ENCODE data around the gene NARF. TPM values are rescaled to one million over a fixed set of nuclear protein-coding genes. Genes with fewer than 3 reads are reported as not detected.

Gene NARF
- total and polyA plus RNA-seq, 4 experiments from 2014 or later, result 80.8 to 146 (median 88.5) TPM

DNA sequence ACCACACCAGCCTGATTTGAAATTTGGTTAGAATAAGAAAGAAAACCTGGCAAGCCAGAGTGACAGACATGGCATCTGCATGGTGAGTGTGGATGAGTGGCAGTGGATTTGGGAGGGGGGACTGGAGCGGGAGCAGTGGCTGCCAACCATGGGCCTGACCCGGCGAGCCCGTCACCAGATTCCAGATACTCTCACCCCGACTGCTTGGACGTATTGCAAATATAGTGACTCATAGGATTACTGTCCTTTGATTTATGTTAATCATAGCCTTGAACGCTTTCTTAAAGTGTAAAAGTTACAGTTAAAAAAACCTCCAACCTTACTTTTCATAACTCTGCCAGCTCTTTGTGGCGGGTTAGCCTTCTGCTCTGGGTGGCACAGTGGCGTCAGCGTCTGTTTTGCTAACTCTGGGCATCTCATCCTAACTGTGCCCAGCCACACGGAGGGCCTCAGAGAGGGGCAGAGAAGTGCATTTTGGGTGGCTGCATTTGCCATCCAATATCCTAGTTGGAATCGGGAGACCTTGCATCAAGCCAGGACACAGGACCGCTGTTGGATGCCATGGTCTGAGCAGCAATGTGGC is 34.2 kb downstream of the NARF start:
- H3K4me3 Mint-ChIP-seq, result no peak overlapping the region
- H3K27ac Mint-ChIP-seq, result peak overlapping the region in 3 of 7 donors; percentile 64 to 75 (median 72)
- peaks cover 7 to 21% of the 10 kb centered on the region in 2 donors for H3K36me3 Mint-ChIP-seq
- no peaks in the 10 kb centered on the region for H3K27me3 ChIP-seq (ENCODE audit: insufficient read depth, low read length)
- H3K9me3 Mint-ChIP-seq, result peaks cover 0 to 6% (median 0%) of the 10 kb centered on the region in 8 donors
- POLR2A ChIA-PET (ENCODE audit: partially characterized antibody), result interaction anchor here (0.8 kb wide), 1 partner anchor 33 kb away, joined by 3 read pairs; no protein-coding TSS in a partner anchor
- H3K36me3 ChIP-seq (ENCODE audit: insufficient read depth, low read length), result peaks cover 7% of the 10 kb centered on the region
- H3K9me3 ChIP-seq (ENCODE audit: control insufficient read depth in 1 of 2, low read length in 2 of 2), result no peaks in the 10 kb centered on the region
- peaks cover 7 to 28% (median 14%) of the 10 kb centered on the region in 4 donors for H3K4me1 Mint-ChIP-seq
- no peak overlapping the region for H3K27ac ChIP-seq (ENCODE audit: low read depth, low read length)
- CTCF ChIA-PET (ENCODE audit: partially characterized antibody), result interaction anchor here (0.7 to 1.8 kb wide), 3 partner anchors 11 to 127 kb away, joined by 3 to 4 read pairs (median 4); no protein-coding TSS in a partner anchor
- intact Hi-C loops (cut with micrococcal nuclease), result no loop called here
- H3K4me3 ChIP-seq (ENCODE audit: low read length in 2 of 2), result no peak overlapping the region
- DNase-seq, result no peak
- H3K27me3 Mint-ChIP-seq, result peaks cover 0 to 5% of the 10 kb centered on the region in 2 donors
- H3K4me1 ChIP-seq (ENCODE audit: insufficient read depth, low read length), result peaks cover 17% of the 10 kb centered on the region

DNA sequence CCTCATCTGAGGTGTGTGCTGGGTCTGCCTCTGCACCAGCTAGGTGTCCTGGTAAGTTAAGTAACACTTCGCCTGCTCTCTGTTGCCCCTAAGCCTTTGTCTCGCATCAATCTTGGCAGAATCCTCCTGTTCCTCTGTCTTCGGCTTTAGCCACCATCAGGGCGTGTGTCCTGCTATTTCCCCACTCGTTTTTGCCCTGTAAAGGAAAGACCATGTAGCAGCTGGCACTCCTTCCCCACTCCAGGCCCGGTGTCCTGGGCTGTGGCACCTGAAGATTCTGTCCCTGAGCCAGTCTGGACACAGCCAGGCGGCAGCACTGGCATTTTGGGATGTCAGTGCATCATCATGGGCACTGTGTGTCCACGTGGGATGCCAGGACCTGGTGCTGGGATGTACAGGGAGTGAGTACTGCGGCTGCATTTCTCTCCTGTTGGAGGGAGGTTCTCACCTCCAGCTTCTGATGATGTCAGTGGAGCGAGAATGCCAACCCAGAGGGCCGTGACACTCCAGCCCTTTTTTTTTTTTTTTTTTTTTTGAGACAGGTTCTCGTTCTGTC is 34.8 kb downstream of the NARF start:
- H3K27me3 Mint-ChIP-seq, result peaks cover 0 to 5% of the 10 kb centered on the region in 2 donors
- ChIA-PET POLR2A (ENCODE audit: partially characterized antibody) (interaction anchor here (0.8 kb wide), 1 partner anchor 34 kb away, joined by 3 read pairs; no protein-coding TSS in a partner anchor), CTCF (ENCODE audit: partially characterized antibody) (interaction anchor here (0.6 to 1.8 kb wide), 4 partner anchors 10 to 128 kb away, joined by 3 to 4 read pairs (median 4); no protein-coding TSS in a partner anchor)
- Histone ChIP-seq H3K36me3 (ENCODE audit: insufficient read depth, low read length) (peaks cover 4% of the 10 kb centered on the region), H3K27ac (ENCODE audit: low read depth, low read length) (no peak overlapping the region), H3K27me3 (ENCODE audit: insufficient read depth, low read length) (no peaks in the 10 kb centered on the region), H3K4me3 (ENCODE audit: low read length in 2 of 2) (no peak overlapping the region), H3K9me3 (ENCODE audit: control insufficient read depth in 1 of 2, low read length in 2 of 2) (no peaks in the 10 kb centered on the region), H3K4me1 (ENCODE audit: insufficient read depth, low read length) (peaks cover 21% of the 10 kb centered on the region)
- no peak for DNase-seq
- peaks cover 10 to 34% (median 17%) of the 10 kb centered on the region in 4 donors for H3K4me1 Mint-ChIP-seq
- H3K9me3 Mint-ChIP-seq, result peaks cover 0 to 6% (median 0%) of the 10 kb centered on the region in 8 donors
- intact Hi-C loops (cut with micrococcal nuclease), result no loop called here
- peak overlapping the region in 1 of 8 donors; percentile 55 for H3K4me3 Mint-ChIP-seq
- peak overlapping the region in 3 of 7 donors; percentile 64 to 75 (median 72) for H3K27ac Mint-ChIP-seq
- H3K36me3 Mint-ChIP-seq, result peaks cover 6 to 17% of the 10 kb centered on the region in 2 donors

DNA sequence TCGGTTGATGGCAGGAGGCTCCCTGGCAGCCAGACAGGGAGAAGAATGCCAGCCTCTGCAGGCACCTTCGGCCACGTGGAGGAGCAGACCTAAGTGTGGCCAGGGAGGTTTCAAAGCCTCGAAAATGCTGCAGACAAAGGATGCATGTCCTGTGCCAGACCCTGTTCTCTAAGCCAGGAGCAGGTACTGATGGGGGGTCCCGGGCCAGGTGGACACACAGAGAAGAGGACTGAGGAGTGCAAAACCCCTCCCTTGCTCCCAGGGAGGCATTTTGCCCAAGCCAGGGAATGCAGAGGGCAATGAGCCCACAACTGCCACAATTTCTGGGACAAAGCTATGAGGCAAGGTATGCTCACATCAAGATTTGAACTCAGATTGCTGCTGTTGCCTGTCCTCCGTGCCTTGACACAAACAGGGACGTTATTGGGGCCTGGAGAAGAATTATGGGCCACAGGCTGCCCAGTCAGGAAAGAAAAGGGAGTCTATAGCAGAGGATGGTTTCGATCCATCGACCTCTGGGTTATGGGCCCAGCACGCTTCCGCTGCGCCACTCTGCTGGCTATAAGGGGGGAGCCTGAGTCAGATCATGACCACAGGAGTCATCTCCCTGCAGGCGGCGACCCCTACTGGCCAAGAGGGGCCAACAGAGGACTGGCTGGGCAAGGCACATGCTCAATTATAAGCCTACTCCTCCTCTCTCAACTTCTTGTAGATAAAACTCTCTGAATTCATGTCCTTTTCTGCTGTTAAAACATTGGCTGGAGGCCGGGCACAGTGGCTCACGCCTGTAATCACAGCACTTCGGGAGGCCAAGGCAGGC is 35.9 kb downstream of the NARF start:
- Histone ChIP-seq H3K27ac (ENCODE audit: low read depth, low read length) (no peak overlapping the region), H3K27me3 (ENCODE audit: insufficient read depth, low read length) (no peaks in the 10 kb centered on the region), H3K4me1 (ENCODE audit: insufficient read depth, low read length) (peaks cover 21% of the 10 kb centered on the region), H3K9me3 (ENCODE audit: control insufficient read depth in 1 of 2, low read length in 2 of 2) (no peaks in the 10 kb centered on the region), H3K36me3 (ENCODE audit: insufficient read depth, low read length) (no peaks in the 10 kb centered on the region), H3K4me3 (ENCODE audit: low read length in 2 of 2) (no peak overlapping the region)
- peak overlapping the region; percentile 36 to 86 (median 68) for H3K4me3 Mint-ChIP-seq
- CTCF ChIA-PET (ENCODE audit: partially characterized antibody), result interaction anchor here (0.6 to 1.6 kb wide), 6 partner anchors 17 to 137 kb away, joined by 3 to 4 read pairs (median 3); no protein-coding TSS in a partner anchor
- peak; percentile 86 to 90 (median 88) for DNase-seq
- peaks cover 0 to 10% of the 10 kb centered on the region in 2 donors for H3K36me3 Mint-ChIP-seq
- peak overlapping the region; percentile 87 to 100 (median 92) for H3K27ac Mint-ChIP-seq
- intact Hi-C loops (cut with micrococcal nuclease), result loop anchor here (1.0 kb wide), 1 partner anchor 143 kb away; no protein-coding TSS in a partner anchor
- peaks cover 12 to 34% (median 18%) of the 10 kb centered on the region in 4 donors for H3K4me1 Mint-ChIP-seq
- H3K27me3 Mint-ChIP-seq, result peaks cover 0 to 5% of the 10 kb centered on the region in 2 donors
- POLR2A ChIA-PET (ENCODE audit: partially characterized antibody), result interaction anchor here (2.1 to 3.7 kb wide), 2 partner anchors 36 to 45 kb away, joined by 5 to 21 read pairs; partner anchors contain the start of gene NARF
- H3K9me3 Mint-ChIP-seq, result peaks cover 0 to 6% (median 0%) of the 10 kb centered on the region in 8 donors

DNA sequence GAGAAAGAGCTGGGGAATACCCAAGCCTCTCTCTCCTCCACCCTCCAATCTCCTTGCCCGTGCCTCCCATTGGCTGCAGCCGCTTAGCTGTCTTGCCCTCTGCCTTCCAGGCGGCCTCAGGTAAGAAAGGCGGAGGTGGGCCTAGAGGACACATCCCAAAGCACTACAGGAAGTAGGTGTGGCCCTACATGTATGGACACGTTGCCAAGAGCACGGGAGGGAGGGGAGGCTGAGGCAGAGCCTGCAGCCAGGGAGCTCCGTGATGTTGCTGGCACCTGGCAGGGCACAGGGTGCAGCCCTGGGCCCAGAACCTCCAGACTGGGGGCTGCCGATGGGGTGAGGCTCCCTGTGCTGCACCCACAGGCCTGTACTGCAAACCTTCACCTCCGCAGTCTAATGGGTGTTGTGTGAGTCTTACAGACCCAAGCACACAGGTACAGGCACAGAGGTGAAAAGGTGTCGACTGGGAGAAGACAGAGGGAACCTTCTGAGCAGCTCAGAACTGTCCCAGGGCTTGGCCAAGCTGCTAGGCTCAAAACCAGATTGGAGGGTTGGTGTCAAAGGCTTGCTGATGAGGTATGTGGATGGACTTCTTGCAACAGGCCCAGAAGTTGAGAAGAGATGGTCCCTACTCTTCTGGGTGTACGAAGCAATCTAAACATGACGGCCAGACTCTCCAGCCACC is 37.4 kb downstream of the NARF start:
- H3K4me1 ChIP-seq (ENCODE audit: insufficient read depth, low read length), result peaks cover 21% of the 10 kb centered on the region
- DNase-seq, result no peak
- peaks cover 12 to 34% (median 18%) of the 10 kb centered on the region in 4 donors for H3K4me1 Mint-ChIP-seq
- no peaks in the 10 kb centered on the region for H3K36me3 ChIP-seq (ENCODE audit: insufficient read depth, low read length)
- ChIA-PET CTCF (ENCODE audit: partially characterized antibody) (interaction anchor here (0.6 to 1.5 kb wide), 4 partner anchors 58 to 443 kb away, joined by 3 to 6 read pairs (median 4); no protein-coding TSS in a partner anchor), POLR2A (ENCODE audit: partially characterized antibody) (interaction anchor here (0.9 to 3.7 kb wide), 7 partner anchors 24 to 197 kb away, joined by 3 to 21 read pairs (median 5); partner anchors contain the start of genes CYBC1, FOXK2, NARF and OGFOD3)
- no peaks in the 10 kb centered on the region for H3K9me3 ChIP-seq (ENCODE audit: control insufficient read depth in 1 of 2, low read length in 2 of 2)
- H3K27me3 Mint-ChIP-seq, result peaks cover 0 to 5% of the 10 kb centered on the region in 2 donors
- peak overlapping the region; percentile 25 to 85 (median 74) for H3K4me3 Mint-ChIP-seq
- peak overlapping the region in 1 of 2 donors; percentile 68 for H3K4me3 ChIP-seq (ENCODE audit: low read length in 2 of 2)
- peaks cover 0 to 8% of the 10 kb centered on the region in 2 donors for H3K36me3 Mint-ChIP-seq
- H3K27ac ChIP-seq (ENCODE audit: low read depth, low read length), result no peak overlapping the region
- intact Hi-C loops (cut with micrococcal nuclease), result loop anchor here (2.0 kb wide), 2 partner anchors 45 to 77 kb away; partner anchors contain the start of genes CYBC1, HEXD and OGFOD3
- peaks cover 0 to 6% (median 0%) of the 10 kb centered on the region in 8 donors for H3K9me3 Mint-ChIP-seq
- no peaks in the 10 kb centered on the region for H3K27me3 ChIP-seq (ENCODE audit: insufficient read depth, low read length)
- H3K27ac Mint-ChIP-seq, result peak overlapping the region; percentile 68 to 89 (median 78)

DNA sequence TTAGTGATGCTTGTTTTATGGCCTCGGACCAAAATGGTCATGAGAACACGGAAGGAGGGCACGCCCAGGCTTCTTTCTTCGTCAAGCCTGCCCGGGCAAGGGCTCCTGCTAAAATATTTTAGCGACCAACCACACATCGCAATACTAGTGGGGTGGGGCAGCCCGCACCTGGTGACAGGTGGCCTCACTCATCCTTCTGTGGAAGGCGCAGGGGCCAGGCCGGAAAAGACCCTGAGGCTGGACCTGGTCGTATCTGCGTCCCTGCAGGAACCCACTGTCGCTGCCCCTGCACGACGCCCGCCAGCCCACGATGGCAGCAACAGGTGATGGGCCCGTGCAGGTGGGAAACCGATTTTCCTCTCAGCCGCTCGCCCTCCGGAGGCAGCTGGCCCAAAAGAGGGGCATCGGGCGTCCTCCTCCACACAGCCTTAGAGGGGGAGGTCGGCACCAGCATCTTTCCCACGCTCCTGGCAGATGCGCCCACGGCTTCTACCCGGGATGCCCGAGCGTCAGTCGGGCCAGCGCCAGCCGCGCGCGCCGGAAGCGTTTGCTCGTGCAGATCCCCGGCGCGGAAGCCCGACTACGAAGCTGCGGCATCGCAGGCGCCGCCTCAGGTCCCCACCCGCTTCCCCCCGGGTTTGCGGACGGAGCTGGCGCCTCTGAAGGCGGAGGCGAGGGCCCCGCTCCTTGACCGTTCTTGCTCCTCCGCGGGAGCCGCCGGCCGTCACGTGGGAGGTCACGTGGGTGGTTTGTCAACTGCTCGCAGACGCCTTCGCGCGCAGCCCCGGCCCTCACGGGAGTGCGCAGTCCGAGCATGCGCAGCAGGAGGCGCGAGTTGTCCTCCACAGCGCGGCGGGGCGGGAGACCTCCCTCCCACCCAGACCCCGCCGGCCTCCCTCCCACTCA is 38.2 kb downstream of the NARF start:
- Mint-ChIP-seq H3K9me3 (peaks cover 0 to 6% (median 0%) of the 10 kb centered on the region in 8 donors), H3K27me3 (peaks cover 0 to 5% of the 10 kb centered on the region in 2 donors), H3K4me3 (peak overlapping the region; percentile 58 to 85 (median 74)), H3K4me1 (peaks cover 12 to 34% (median 18%) of the 10 kb centered on the region in 4 donors), H3K36me3 (peaks cover 0 to 8% of the 10 kb centered on the region in 2 donors), H3K27ac (peak overlapping the region; percentile 68 to 89 (median 78))
- ChIA-PET POLR2A (ENCODE audit: partially characterized antibody) (interaction anchor here (0.9 to 3.7 kb wide), 8 partner anchors 17 to 198 kb away, joined by 3 to 21 read pairs (median 4); partner anchors contain the start of genes CYBC1, FOXK2, NARF and OGFOD3), CTCF (ENCODE audit: partially characterized antibody) (interaction anchor here (0.8 to 1.2 kb wide), 3 partner anchors 17 to 57 kb away, joined by 3 to 6 read pairs (median 3); no protein-coding TSS in a partner anchor)
- peak overlapping the region; percentile 70 for H3K27ac ChIP-seq (ENCODE audit: low read depth, low read length)
- intact Hi-C loops (cut with micrococcal nuclease), result loop anchor here (1.0 to 2.0 kb wide), 5 partner anchors 23 to 78 kb away; partner anchors contain the start of genes CYBC1, FOXK2, HEXD and NARF
- H3K4me3 ChIP-seq (ENCODE audit: low read length in 2 of 2), result peak overlapping the region in 1 of 2 donors; percentile 68
- H3K27me3 ChIP-seq (ENCODE audit: insufficient read depth, low read length), result no peaks in the 10 kb centered on the region
- peak; percentile 85 to 88 (median 86) for DNase-seq
- no peaks in the 10 kb centered on the region for H3K9me3 ChIP-seq (ENCODE audit: control insufficient read depth in 1 of 2, low read length in 2 of 2)
- H3K36me3 ChIP-seq (ENCODE audit: insufficient read depth, low read length), result no peaks in the 10 kb centered on the region
- peaks cover 21% of the 10 kb centered on the region for H3K4me1 ChIP-seq (ENCODE audit: insufficient read depth, low read length)

All from CD4-positive, alpha-beta memory T cell (primary cell).